ENCODE results near the gene RPS8.
"Not testable (repeated sequence)": the region's sequence is repeated elsewhere in the genome, so short reads cannot be mapped to it uniquely, and the experiment has no call there.

RPS8 gene

DNA sequence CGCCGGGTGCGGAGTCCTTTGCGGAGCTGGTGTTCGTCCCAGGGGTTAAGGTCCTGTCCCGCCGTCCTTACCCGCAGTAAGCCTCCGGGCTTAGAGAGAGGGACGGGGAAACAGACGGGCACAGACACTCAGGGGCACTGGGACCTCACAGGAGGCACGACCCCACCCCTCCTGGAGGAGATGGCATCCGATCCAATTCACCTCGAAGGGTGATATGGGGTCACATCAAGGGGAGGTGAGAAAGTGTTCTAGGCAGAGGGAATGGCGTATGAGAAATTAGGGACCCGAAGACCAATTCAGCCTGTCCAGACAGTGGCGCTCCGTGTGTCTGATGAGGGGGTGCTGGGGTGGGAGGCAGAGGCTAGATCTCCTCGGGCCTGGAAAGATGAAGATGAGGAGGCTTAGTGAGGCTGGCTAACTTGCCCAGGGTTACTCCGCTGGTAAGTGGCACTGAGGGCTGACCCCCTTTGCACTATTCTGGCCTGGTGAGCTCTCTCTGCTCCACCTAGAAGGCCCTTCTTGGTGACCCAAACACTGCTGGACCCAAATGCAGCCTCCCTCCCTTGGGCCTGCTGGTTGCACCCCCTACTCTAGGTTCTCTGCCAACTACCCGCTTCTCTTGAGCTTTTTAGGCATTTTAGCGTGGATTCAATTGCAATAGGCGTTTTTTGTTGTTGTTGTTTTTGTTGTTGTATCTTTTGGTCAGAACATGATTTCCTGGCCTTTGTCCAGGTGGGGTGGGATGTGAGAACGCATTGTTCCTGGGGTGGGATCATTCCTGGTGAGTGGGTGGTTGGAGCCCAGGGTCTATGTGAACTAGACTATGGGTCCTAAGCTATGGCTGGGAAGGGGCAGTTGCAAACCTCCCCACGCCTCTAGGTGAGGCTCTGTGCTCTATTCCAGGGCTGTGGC, 45.2 kb downstream of the RPS8 start:
- DNase-seq: no peak

DNA sequence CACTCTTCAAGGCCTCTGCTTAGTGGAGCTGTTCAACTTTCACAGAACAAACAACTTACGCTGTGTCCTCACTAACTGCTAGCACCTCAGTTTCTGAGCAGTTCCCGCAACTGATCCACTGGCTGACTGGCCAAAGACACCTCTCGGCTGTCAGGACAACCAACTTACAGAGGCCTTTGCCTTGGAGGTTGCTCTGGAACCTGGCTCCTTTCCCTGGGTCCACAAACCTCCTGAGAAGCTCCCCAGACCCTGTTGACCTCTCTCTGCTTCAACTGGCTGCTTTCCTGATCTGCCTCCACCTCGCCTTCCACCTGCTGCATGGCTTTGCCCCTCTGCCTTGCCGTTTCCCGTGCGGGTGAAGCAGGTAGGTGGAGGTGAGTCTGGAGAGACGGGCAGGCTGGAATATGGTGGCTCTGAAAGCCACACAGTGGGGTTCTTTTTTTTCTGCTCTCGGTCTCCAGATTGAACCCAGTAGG, 45.9 kb downstream of the RPS8 start:
- no peak for DNase-seq

- DNase-seq: no peak
These were observed 46.9 kb downstream of the RPS8 start for GRCh38 chr1:44822131-44822701.

DNA sequence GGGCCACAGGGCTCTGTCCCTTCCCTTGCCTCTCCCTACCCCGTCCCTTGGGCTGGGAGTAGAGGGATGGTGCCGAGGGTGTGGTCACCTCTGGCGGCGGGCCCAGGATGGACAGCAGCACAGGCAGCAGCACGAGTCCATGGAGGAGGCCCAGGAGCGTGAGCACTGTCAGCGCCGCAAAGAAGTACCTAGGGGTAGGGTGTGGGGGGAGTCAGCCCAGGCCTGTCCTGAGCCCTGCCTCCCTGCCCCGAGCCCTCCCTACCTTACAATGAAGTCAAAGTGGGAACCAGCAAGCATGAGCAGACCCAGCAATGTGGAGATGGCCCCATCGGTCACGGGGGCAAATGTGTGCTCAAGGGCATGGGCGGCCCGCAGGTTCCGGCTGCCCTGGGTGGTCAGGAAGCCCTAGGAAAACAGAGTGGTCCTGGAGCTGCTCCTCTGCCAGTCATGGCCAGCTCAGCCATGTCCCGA, 47.7 kb downstream of the RPS8 start:
- no peak for DNase-seq

GRCh38 chr1:44824392-44824791, 49.1 kb downstream of the RPS8 start:
- not testable (repeated sequence) for DNase-seq

- DNase-seq: no peak
These were observed 51.2 kb downstream of the RPS8 start for GRCh38 chr1:44826375-44827196.

DNA sequence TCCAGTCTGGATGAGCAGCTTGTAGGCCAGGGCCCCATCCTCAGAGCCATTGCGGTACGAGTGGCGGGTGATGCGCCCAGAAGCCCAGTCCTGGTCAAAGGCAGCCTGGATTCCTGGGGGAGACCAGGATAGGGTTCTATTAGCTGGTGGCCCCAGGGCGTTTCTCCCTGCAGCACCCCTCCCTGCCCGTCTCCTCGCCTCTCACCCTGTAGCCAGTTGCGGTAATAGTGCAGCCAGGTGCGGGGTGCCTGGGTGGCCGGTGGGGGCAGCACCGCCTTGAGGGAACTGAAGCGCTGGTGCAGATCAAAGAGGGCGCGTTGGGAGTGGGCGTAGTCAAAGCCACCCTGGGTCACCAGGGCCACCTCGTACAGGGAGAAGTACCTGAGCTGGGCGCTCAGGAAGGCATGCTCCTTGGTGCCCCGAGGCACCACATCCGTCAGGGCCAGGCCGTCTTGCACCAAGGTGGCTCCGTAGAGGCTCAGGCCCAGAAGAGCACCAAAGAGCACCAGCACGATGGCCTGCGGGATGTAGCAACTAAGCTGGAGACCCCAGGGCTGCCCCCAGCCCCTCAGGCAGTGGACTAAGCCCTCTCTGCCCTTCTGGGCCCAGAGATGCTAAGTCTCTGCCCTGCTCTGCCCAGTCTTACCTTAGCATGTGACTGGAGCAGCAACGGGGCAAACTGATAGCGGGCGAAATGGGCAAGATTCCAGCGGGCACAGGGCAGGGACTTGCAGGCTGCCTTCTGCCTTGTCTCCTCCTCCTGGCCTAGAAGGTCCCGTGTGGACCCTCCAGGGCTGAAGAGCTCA, 52.1 kb downstream of the RPS8 start:
- DNase-seq: no peak

GRCh38 chr1:44828003-44828651, 52.8 kb downstream of the RPS8 start:
- no peak for DNase-seq
